Neuronal stem cell (in vitro differentiated cells): ENCODE measurements around the gene OPRL1.

Experiments
- DNase-seq: peaks from one replicate; pipeline ENCODE4 v3.0.0-alpha.2; 2013; ENCODE audit warnings: low spot score
- H2AFZ ChIP-seq: one replicate; pipeline ENCODE4 v1.6.1; 2013; ENCODE audit warnings: mild to moderate bottlenecking, low read length, inconsistent platforms
- H2AK5ac ChIP-seq: 2 replicates; pipeline ENCODE4 v1.6.1; 2013; ENCODE audit warnings: low read depth, mild to moderate bottlenecking, inconsistent platforms, low read length, moderate library complexity, mixed read lengths
- H2BK120ac ChIP-seq: 2 replicates; pipeline ENCODE4 v1.6.1; 2013; ENCODE audit warnings: low read depth, mild to moderate bottlenecking, inconsistent platforms, low read length, moderate library complexity, mixed read lengths
- H2BK12ac ChIP-seq: one replicate; pipeline ENCODE4 v1.6.1; 2013; ENCODE audit warnings: low read length, inconsistent platforms
- H2BK15ac ChIP-seq: 2 replicates; pipeline ENCODE4 v1.6.1; 2013; ENCODE audit warnings: mild to moderate bottlenecking, low read length, inconsistent platforms, mixed read lengths
- H2BK5ac ChIP-seq: one replicate; pipeline ENCODE4 v1.6.1; 2013; ENCODE audit warnings: inconsistent platforms, mild to moderate bottlenecking, low read length, moderate library complexity
- H3K14ac ChIP-seq: one replicate; pipeline ENCODE4 v1.6.1; 2013; ENCODE audit warnings: low read length, inconsistent platforms
- H3K18ac ChIP-seq: 2 replicates; pipeline ENCODE4 v1.6.1; 2013; ENCODE audit warnings: low read length, inconsistent platforms
- H3K23ac ChIP-seq: 2 replicates; pipeline ENCODE4 v1.6.1; 2013; ENCODE audit warnings: low read depth, mild to moderate bottlenecking, mixed read lengths, low read length, inconsistent platforms; ENCODE audit not compliant: poor library complexity
- H3K27ac ChIP-seq: replicated peaks from 3 replicates; pipeline ENCODE4 v1.5.1; 2013; ENCODE audit warnings: low read length, inconsistent platforms
- H3K27me3 ChIP-seq, 3 experiments: 2 replicates each; pipeline ENCODE4 v1.6.1; 2013; ENCODE audit warnings: low read length in 3 of 3, mild to moderate bottlenecking in 2 of 3, inconsistent platforms in 1 of 3, low read depth in 1 of 3, mixed read lengths in 1 of 3, moderate library complexity in 1 of 3; ENCODE audit not compliant: control insufficient read depth in 3 of 3, insufficient read depth in 3 of 3
- H3K36me3 ChIP-seq, 2 donors: replicated peaks in 1 of 2; 2 replicates each; pipeline ENCODE4 v1.6.1; 2013; ENCODE audit warnings: low read length in 2 of 2; ENCODE audit not compliant: control insufficient read depth in 2 of 2, insufficient read depth in 2 of 2
- H3K4ac ChIP-seq: 2 replicates; pipeline ENCODE4 v1.6.1; 2013; ENCODE audit warnings: inconsistent platforms, mild to moderate bottlenecking, low read length, moderate library complexity
- H3K4me1 ChIP-seq, 2 donors: 1 replicate in 1 of 2; 2 replicates in 1 of 2; pipeline ENCODE4 v1.6.1; 2013; ENCODE audit warnings: low read length in 2 of 2, low read depth in 1 of 2; ENCODE audit not compliant: control insufficient read depth in 2 of 2, insufficient read depth in 1 of 2
- H3K4me2 ChIP-seq: one replicate; pipeline ENCODE4 v1.6.1; 2013; ENCODE audit warnings: mild to moderate bottlenecking, low read length, inconsistent platforms; ENCODE audit not compliant: insufficient read depth, poor library complexity, severe bottlenecking
- H3K4me3 ChIP-seq, 2 donors: 2 replicates each; pipeline ENCODE4 v1.5.1; 2013; ENCODE audit warnings: low read length in 2 of 2, mild to moderate bottlenecking in 2 of 2, inconsistent platforms in 1 of 2, moderate library complexity in 1 of 2
- H3K79me1 ChIP-seq: one replicate; pipeline ENCODE4 v1.6.1; 2013; ENCODE audit warnings: low read depth, mild to moderate bottlenecking, inconsistent platforms, low read length, moderate library complexity
- H3K9ac ChIP-seq: one replicate; pipeline ENCODE4 v1.6.1; 2013; ENCODE audit warnings: mild to moderate bottlenecking, low read depth, low read length, inconsistent platforms; ENCODE audit not compliant: poor library complexity
- H3K9me3 ChIP-seq, 2 donors: replicated peaks in 1 of 2; 2 replicates each; pipeline versions ENCODE3 to v1.6.1; 2013; ENCODE audit warnings: low read length in 2 of 2, mild to moderate bottlenecking in 2 of 2, inconsistent platforms in 1 of 2, low read depth in 1 of 2, mixed read lengths in 1 of 2, moderate library complexity in 1 of 2; ENCODE audit not compliant: control insufficient read depth in 2 of 2, insufficient read depth in 1 of 2
- H4K8ac ChIP-seq: one replicate; pipeline ENCODE4 v1.6.1; 2013; ENCODE audit warnings: low read depth, mild to moderate bottlenecking, inconsistent platforms, low read length, moderate library complexity
- H4K91ac ChIP-seq: one replicate; pipeline ENCODE4 v1.6.1; 2013; ENCODE audit warnings: low read length, low read depth, mild to moderate bottlenecking, inconsistent platforms; ENCODE audit not compliant: poor library complexity
- WGBS, 2 donors: extraction: QIAGEN DNeasy Blood & Tissue Kit; methylation state at CpG; one replicate each; pipeline ENCODE4 v1.1.7; 2013; ENCODE audit warnings: missing lambda C conversion rate in 2 of 2, mixed read lengths in 1 of 2; ENCODE audit not compliant: insufficient read length in 2 of 2, insufficient replicate concordance in 1 of 2; ENCODE audit errors: extremely low coverage in 2 of 2; 5-methylcytosine and 5-hydroxymethylcytosine counted together

OPRL1 gene

GRCh38 chr20:64065062-64065973 lies 14.6 kb upstream of the OPRL1 start:
- no peak overlapping the region for H2AFZ ChIP-seq
- H2BK15ac ChIP-seq, result no peak overlapping the region
- no peak overlapping the region for H3K4ac ChIP-seq
- H2BK120ac ChIP-seq, result no peak overlapping the region
- no peak overlapping the region for H4K91ac ChIP-seq
- no peak overlapping the region for H3K4me2 ChIP-seq
- H3K36me3 ChIP-seq, result peaks cover 5 to 6% of the 10 kb centered on the region in 2 donors
- peak overlapping the region; percentile 34 for H3K23ac ChIP-seq
- H2AK5ac ChIP-seq, result peak overlapping the region; percentile 10
- no peaks in the 10 kb centered on the region for H3K9me3 ChIP-seq
- DNase-seq, result no peak
- no peak overlapping the region for H4K8ac ChIP-seq
- no peak overlapping the region for H2BK12ac ChIP-seq
- no peak overlapping the region for H3K18ac ChIP-seq
- no peak overlapping the region for H3K14ac ChIP-seq
- no CpG with 5 or more reads among the region's 27 CpGs for WGBS, 2 donors
- H3K79me1 ChIP-seq, result peaks cover 9% of the 10 kb centered on the region
- no peak overlapping the region for H3K4me3 ChIP-seq
- H3K27ac ChIP-seq, result no peak overlapping the region
- H3K9ac ChIP-seq, result no peak overlapping the region
- peaks cover 17 to 22% of the 10 kb centered on the region in 2 donors for H3K4me1 ChIP-seq
- no peaks in the 10 kb centered on the region for H3K27me3 ChIP-seq
- no peak overlapping the region for H2BK5ac ChIP-seq

DNA sequence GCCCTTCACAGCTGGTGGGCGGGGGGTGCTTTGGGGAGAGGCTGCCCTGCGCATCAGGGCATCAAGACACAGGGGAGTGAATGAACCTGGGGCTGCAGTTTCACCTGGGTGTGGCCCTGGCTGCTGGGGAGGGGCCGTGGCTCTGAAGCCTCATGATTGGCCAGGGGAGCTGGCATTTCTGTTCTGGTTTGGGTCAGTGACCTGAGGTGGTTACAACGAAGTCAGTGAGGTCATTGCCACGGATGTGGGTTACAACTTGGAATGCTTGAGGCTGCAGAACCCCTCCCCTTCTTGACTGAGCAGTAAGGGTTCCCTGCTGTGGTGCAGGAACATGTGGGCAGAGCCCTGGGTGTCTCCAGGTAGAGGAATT lies 13.9 kb upstream of the OPRL1 start:
- Histone ChIP-seq H2AFZ (no peak overlapping the region), H3K4me1 (peaks cover 17 to 22% of the 10 kb centered on the region in 2 donors), H3K9ac (no peak overlapping the region), H2BK15ac (no peak overlapping the region), H2BK5ac (no peak overlapping the region), H3K79me1 (peaks cover 9% of the 10 kb centered on the region), H3K23ac (peak overlapping the region; percentile 34), H2AK5ac (peak overlapping the region; percentile 10), H3K4me2 (no peak overlapping the region), H3K36me3 (peaks cover 6 to 9% of the 10 kb centered on the region in 2 donors), H3K14ac (no peak overlapping the region), H2BK12ac (no peak overlapping the region), H3K4ac (no peak overlapping the region), H4K91ac (no peak overlapping the region), H3K18ac (no peak overlapping the region), H3K9me3 (no peaks in the 10 kb centered on the region), H3K27ac (no peak overlapping the region), H3K4me3 (no peak overlapping the region), H3K27me3 (no peaks in the 10 kb centered on the region), H2BK120ac (no peak overlapping the region), H4K8ac (no peak overlapping the region)
- no CpG with 5 or more reads among the region's 5 CpGs for WGBS, 2 donors
- no peak for DNase-seq

- peaks cover 10% of the 10 kb centered on the region for H3K79me1 ChIP-seq
- H3K27me3 ChIP-seq, result no peaks in the 10 kb centered on the region
- no peak overlapping the region for H2BK5ac ChIP-seq
- no peak overlapping the region for H3K14ac ChIP-seq
- H3K23ac ChIP-seq, result no peak overlapping the region
- H3K27ac ChIP-seq, result no peak overlapping the region
- H3K9ac ChIP-seq, result peak overlapping the region; percentile 9
- no peak for DNase-seq
- no peaks in the 10 kb centered on the region for H3K9me3 ChIP-seq
- peak overlapping the region; percentile 7 for H2BK12ac ChIP-seq
- H2BK15ac ChIP-seq, result no peak overlapping the region
- no peak overlapping the region for H4K8ac ChIP-seq
- no peak overlapping the region for H3K4ac ChIP-seq
- no peak overlapping the region for H2AK5ac ChIP-seq
- no peak overlapping the region for H3K18ac ChIP-seq
- H2BK120ac ChIP-seq, result no peak overlapping the region
- H3K4me1 ChIP-seq, result peaks cover 15 to 21% of the 10 kb centered on the region in 2 donors
- H2AFZ ChIP-seq, result no peak overlapping the region
- no peak overlapping the region for H4K91ac ChIP-seq
- peaks cover 10 to 17% of the 10 kb centered on the region in 2 donors for H3K36me3 ChIP-seq
- no peak overlapping the region for H3K4me3 ChIP-seq
- no peak overlapping the region for H3K4me2 ChIP-seq
- no CpG with 5 or more reads among the region's 6 CpGs for WGBS, 2 donors
These were observed 12.8 kb upstream of the OPRL1 start for GRCh38 chr20:64067005-64067632.

DNA sequence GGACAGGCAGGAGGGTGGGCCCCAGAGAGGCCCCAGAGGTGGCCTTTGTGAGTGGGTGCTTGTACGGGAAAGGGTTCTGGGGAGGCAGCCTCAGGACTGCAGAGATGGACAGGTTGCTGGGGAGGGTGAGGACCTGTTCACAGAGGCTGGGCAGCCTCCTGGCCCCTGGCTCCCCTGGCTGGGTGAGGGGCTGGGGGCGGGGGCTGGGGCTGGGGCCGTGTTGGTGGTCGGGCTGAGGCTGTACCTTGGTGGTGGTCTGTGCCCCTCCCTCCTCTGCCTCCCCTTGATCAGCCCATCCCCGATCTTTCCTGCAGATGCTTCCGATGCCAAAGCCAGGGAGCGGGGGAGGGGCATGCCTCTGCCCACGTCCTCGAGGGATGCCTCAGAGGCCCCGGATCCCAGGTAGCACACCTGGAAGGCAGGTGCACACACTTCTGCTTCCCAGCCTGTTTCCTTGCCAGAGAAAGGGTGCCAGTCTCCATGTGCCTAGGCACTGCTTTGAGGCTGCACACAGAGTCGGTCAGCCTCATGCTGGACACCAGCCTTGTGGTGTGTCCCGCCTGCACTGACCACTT lies 12.1 kb upstream of the OPRL1 start:
- Histone ChIP-seq H2BK120ac (no peak overlapping the region), H4K91ac (no peak overlapping the region), H3K27me3 (no peaks in the 10 kb centered on the region), H2AK5ac (no peak overlapping the region), H3K4me1 (peaks cover 11 to 17% of the 10 kb centered on the region in 2 donors), H2BK12ac (no peak overlapping the region), H4K8ac (no peak overlapping the region), H2BK5ac (no peak overlapping the region), H3K9me3 (no peaks in the 10 kb centered on the region), H3K14ac (no peak overlapping the region), H3K36me3 (peaks cover 14 to 20% of the 10 kb centered on the region in 2 donors), H2AFZ (no peak overlapping the region), H3K4me2 (no peak overlapping the region), H3K4me3 (no peak overlapping the region), H3K9ac (no peak overlapping the region), H3K79me1 (peaks cover 12% of the 10 kb centered on the region), H2BK15ac (no peak overlapping the region), H3K27ac (no peak overlapping the region), H3K4ac (no peak overlapping the region), H3K23ac (peak overlapping the region; percentile 73), H3K18ac (peak overlapping the region; percentile 28)
- WGBS, 2 donors, result no CpG with 5 or more reads among the region's 12 CpGs
- DNase-seq, result no peak
